SK-MEL-5 (cell line): ENCODE results near the gene LLGL1. TPM values are rescaled to one million over a fixed set of nuclear protein-coding genes. Genes with fewer than 3 reads are reported as not detected.

Source experiments
- DNase-seq: peaks from one replicate; pipeline ENCODE4 v3.0.0-alpha.2; 2016; ENCODE audit warnings: low read depth, low spot score
- in situ Hi-C: cut with HindIII; loops from 2 replicates; pipeline ENCODE4 v1.10.0; 2016; ENCODE audit warnings: low sequenced_read_pairs, high pct_unique_total_duplicates, low pct_unique_long_range_greater_than_20kb
- polyA plus RNA-seq, 2 experiments: library from polyadenylated mRNA; depleted of rRNA; stranded (reverse); fragments of >200 nt; gene quantifications; 2 replicates each; pipeline ENCODE4 v1.2.3, GENCODE V29; 2015
- total RNA-seq: library from RNA; depleted of rRNA; stranded (reverse); fragments of >200 nt; shearing (Covaris generic); gene quantifications from 2 replicates; pipeline ENCODE4 v1.2.3, GENCODE V29; 2014; rRNA removed

The LLGL1 gene
- 16.9 and 18.0 TPM in 2 replicates for total RNA-seq
- polyA plus RNA-seq (2015; cell fraction: cytosol; rRNA removed): 49.7 and 66.4 TPM in 2 replicates
- 23.5 and 29.6 TPM in 2 replicates for polyA plus RNA-seq (2015; cell fraction: nucleus; rRNA removed)

DNA sequence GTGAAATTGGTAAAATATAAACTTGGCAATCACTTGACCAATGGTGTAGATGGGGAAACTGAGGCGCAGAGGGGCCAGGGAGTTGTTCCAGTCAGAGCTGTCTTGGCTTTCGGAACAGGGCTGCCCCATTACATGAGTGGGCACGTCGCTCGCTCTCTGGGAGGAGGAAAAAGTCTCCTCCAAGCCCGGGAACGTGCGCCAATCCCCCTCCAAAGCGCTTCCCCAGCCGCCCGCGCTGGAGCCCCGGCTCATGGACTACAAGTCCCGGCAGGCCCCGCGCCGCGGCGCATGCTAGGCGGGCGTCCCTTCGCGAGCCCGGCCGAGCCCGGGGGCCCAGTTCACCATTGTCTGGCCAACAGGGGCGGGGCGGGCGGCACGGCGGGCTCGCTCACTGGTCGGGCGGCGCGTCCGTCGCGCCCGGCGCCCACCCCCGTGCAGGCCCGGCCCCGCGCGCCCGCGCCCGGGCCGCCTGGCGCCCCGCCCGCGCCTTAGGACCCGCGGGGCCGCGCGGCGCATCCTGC is at the start of gene LLGL1:
Gene LLGL1 (plus strand): TSS at position 515 of the 521 bp plus-strand sequence. CDS start 48 bp downstream, outside the sequence.
- in situ Hi-C loops: no loop called here
- DNase-seq: peak; percentile 94

GRCh38 chr17:18176176-18176575 is 49.3 kb upstream of the LLGL1 start:
- in situ Hi-C loops: no loop called here
- no peak for DNase-seq

GRCh38 chr17:18177133-18177532 is 48.3 kb upstream of the LLGL1 start:
- in situ Hi-C loops: no loop called here
- no peak for DNase-seq

- no peak for DNase-seq
- in situ Hi-C loops: no loop called here
These were observed 47.7 kb upstream of the LLGL1 start for GRCh38 chr17:18177722-18178121.

GRCh38 chr17:18179196-18179595 is 46.2 kb upstream of the LLGL1 start:
- in situ Hi-C loops: no loop called here
- DNase-seq: no peak

DNA sequence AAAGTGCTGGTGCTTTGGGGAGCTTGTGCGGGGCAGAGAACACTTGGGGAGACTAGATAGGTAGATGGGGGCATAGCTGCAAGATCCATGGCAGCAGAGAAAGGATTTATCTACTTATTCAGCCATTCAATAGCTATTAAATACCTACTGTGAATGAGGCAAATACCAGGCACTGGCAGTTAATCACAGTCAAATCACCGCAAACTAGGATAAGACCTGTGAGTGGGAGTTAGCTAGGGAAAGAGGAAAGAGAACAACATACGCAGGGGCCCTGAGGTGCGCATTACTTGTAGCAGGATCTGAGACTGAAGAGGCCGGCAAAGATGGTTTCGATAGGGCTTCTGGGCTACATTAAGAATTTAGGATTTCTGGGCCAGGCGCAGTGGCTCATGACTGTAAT is 45.6 kb upstream of the LLGL1 start:
- DNase-seq: no peak
- in situ Hi-C loops: no loop called here

- in situ Hi-C loops: no loop called here
- no peak for DNase-seq
These were observed 44.1 kb upstream of the LLGL1 start for GRCh38 chr17:18181358-18181757.

DNA sequence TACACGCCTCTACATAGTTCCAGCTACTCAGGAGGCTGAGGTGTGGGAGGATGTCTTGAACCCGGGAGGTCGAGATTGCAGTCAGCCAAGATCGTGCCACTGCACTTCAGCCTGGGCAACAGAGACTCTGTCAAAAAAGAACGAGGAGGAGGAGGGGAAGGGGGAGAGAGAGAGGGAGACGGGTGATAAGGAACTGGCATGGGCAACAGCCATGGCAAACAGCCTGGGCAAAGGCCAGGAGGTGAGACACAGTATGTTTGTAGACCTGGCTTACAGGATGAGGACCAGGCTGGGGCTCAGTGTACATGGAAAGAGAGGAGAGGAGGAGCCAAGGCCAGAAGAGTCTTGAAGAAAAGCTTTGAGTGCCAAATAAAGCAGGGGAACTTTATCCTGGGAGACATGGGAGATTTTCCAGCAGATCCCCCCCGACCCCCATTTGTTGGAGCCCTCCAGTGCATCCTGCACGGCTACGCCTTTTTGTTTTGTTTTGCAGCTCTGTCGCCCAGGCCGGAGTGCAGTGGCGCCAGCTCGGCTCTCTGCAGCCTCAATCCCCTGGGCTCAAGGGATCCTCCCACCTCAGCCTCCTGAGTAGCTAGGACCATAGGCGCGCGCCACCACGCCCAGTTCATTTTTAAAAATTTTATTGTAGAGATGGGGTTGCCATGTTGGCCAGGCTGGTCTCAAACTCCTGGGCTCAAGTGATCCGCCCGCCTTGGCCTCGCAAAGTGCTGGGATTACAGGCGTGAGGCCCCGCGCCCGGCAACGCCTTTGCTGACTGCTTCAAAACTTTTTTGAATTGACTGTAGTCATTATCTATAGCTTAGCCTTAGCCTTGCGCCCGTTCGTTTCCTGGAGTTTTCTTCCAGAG is 43.1 kb upstream of the LLGL1 start:
- no peak for DNase-seq
- in situ Hi-C loops: no loop called here

DNA sequence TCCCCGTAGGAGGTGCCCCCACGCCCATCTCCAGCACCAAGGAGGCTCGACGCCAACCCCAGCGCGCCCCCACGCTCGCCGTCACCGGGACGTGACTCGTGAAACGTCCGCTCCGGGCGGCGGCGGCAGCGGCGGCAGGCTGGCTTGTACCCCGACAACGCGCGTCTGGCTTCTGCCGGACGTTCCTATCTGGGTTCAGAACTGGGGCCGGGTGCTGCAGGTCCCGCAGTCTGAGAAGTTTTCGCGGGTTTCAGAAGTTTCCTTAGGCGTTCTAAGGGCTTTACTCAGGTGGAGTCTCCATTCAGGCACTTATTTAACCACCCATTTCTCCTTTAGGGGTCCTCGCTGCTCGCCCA is 42.5 kb upstream of the LLGL1 start:
- peak; percentile 78 for DNase-seq
- in situ Hi-C loops: no loop called here

DNA sequence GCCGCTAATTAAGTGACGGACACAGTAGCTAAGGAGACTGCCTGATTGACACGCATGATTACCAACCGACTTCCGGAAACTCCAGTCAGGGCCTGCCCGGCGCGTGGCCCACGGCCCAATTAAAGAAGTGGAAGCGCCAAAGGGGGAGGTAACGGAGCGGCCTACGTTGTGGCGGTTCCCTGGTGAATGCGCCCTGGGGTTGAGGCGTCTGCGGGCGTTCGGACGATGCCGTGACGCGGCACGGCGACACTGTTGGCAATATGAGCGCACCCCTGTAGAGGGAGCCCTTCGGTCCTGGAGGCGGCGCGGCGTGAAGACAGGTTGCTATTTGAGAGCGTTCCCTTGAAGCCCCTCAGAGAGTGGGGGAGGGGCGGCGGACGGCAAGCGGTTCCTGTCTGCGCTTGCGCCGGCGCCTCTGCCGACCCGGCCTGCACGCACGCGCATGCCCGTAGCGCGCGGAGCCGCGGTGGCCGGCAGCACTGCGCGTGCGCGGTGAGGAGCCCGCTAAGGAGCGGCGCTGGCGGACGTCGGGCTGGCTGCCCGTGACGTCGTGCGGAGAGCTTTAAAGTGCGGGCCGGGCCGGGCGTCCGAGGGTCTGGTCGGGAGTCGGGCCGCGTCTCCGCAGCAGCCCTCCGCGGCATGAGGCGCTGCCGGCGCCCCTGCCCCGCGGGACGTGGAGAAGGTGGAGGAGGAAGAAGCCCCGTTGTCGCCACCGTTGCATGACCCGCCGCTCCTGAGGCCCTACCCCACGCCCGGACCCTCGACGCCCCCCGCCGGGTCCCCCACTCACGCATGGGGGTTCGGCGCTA is 41.9 kb upstream of the LLGL1 start, which contains the start of gene ALKBH5:
Gene ALKBH5 (plus strand): TSS at position 495 of the 809 bp plus-strand sequence. CDS start 416 bp downstream, outside the sequence.
- in situ Hi-C loops: no loop called here
- DNase-seq: peak; percentile 99

DNA sequence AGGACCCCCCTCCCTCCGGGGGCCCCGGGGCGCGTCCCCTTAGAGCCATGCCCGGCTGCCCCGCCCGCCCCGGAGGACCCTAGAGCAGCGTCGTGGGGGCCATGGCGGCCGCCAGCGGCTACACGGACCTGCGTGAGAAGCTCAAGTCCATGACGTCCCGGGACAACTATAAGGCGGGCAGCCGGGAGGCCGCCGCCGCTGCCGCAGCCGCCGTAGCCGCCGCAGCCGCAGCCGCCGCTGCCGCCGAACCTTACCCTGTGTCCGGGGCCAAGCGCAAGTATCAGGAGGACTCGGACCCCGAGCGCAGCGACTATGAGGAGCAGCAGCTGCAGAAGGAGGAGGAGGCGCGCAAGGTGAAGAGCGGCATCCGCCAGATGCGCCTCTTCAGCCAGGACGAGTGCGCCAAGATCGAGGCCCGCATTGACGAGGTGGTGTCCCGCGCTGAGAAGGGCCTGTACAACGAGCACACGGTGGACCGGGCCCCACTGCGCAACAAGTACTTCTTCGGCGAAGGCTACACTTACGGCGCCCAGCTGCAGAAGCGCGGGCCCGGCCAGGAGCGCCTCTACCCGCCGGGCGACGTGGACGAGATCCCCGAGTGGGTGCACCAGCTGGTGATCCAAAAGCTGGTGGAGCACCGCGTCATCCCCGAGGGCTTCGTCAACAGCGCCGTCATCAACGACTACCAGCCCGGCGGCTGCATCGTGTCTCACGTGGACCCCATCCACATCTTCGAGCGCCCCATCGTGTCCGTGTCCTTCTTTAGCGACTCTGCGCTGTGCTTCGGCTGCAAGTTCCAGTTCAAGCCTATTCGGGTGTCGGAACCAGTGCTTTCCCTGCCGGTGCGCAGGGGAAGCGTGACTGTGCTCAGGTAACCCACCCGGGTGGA is 41.0 kb upstream of the LLGL1 start:
- in situ Hi-C loops: no loop called here
- DNase-seq: peak; percentile 34

- DNase-seq: no peak
- in situ Hi-C loops: no loop called here
These were observed 40.0 kb upstream of the LLGL1 start for GRCh38 chr17:18185391-18185790.

DNA sequence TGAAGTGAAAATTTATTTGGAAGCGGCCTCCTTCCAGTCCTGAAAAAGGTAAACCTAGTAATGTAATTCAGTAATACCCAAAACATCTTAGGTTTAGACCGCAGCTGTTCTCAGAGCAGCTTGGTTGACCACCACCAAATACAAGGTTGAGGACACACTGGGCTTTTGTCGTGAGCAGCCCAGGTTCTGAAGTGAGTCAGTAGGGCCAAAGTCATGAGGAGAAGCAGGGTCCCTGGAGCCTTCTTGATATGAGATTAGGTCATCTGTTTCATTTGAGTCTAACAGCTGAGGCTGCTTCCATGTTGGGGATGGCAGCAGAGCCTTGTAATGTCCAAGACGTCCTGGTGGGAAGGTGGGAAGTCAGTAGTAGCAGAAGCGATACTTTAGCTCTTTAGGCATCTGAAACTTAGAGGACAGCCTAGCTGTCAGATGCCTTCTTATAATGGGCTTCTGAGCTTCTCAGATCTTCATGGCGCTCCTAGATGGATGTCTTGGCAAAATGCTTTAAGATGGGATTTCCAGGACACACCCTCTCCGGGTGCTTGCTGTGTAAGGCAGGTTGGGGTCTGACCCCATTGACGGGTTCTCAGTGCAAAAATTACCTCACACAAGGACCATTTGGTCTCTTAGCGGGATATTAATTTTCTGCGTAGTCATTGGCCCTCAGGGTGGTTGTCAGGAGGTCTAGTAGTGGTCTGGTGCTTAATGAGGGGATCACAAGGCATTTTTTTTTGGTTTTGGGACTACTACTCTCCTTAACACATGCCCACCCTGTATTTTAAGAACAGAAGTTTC is 39.4 kb upstream of the LLGL1 start:
- in situ Hi-C loops: no loop called here
- DNase-seq: peak; percentile 46

- in situ Hi-C loops: no loop called here
- no peak for DNase-seq
These were observed 38.8 kb upstream of the LLGL1 start for GRCh38 chr17:18186627-18186982.

- no peak for DNase-seq
- in situ Hi-C loops: no loop called here
These were observed 38.2 kb upstream of the LLGL1 start for GRCh38 chr17:18187226-18187625.

DNA sequence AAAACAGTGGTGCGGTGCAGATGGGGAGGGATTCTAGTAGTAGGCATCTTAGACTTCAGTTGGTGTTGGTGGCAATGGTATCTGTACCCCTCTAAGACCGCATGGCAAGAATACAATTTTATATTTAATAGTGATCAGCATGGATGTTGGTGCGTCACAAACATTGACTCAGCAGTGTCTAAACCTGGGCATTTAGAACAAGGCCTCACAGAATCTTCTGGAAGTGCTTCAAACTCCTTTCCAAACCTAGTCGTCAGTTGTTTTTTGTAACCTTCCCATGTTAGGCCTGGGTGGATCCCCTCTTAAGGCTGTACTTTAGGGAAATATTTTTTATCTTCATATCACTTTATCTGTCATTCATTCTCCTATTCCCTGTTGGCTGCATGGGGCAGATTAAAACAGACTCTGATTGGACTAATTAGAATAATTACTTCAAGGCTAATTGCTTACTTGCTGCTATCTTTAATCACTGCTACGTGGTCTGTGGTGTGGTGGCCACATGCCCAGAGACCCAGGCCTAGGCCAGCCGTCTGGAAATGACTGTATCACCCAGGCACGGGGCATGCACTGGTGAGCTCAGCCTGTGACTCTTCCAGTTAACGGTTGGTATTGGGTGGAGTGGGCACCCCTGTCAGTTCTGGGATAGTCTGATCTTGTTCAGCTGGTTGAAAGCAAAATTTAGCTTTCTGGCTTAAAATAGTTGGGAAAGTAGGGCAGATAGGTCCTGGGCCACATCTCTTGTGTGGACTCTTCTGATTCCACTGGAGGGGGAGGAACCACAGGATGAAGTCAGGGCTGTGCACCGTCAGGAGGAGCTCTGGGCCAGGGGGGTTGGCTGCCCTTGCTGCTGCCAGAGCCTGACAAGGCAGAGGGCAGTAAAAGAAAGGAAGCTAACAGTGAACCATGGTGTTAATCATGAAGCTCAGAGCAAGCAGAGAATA is 37.3 kb upstream of the LLGL1 start:
- in situ Hi-C loops: no loop called here
- no peak for DNase-seq
